Stimulated activated CD4-positive, alpha-beta T cell treated with anti-CD3 and anti-CD28 coated beads, Interleukin-15, amount 100 ng/mL, for 48 hours (primary cell): ENCODE results near the gene CAMK2D.

Experiments
- DNase-seq, 2 donors: peaks; one replicate each; pipeline ENCODE4 v3.0.0-alpha.2; 2020; ENCODE audit warnings: low read depth in 2 of 2

CAMK2D gene

GRCh38 chr4:113440371-113440770 is 321.2 kb downstream of the CAMK2D start:
- DNase-seq, result no peak

- no peak for DNase-seq
Observed at GRCh38 chr4:113438596-113438995, 322.9 kb downstream of the CAMK2D start.

GRCh38 chr4:113437129-113437528 is 324.4 kb downstream of the CAMK2D start:
- DNase-seq, result no peak

- DNase-seq, result no peak
Observed at GRCh38 chr4:113436360-113436759, 325.2 kb downstream of the CAMK2D start.

- no peak for DNase-seq
Observed at GRCh38 chr4:113435893-113436292, 325.6 kb downstream of the CAMK2D start.

- DNase-seq, result no peak
Observed at GRCh38 chr4:113434247-113434587, 327.3 kb downstream of the CAMK2D start.

GRCh38 chr4:113433536-113434246 is 327.8 kb downstream of the CAMK2D start:
- DNase-seq, result no peak

GRCh38 chr4:113433116-113433515 is 328.4 kb downstream of the CAMK2D start:
- no peak for DNase-seq

- DNase-seq, result no peak
Observed at GRCh38 chr4:113423631-113424030, 337.9 kb downstream of the CAMK2D start.

- DNase-seq, result no peak
Observed at GRCh38 chr4:113420938-113421337, 340.6 kb downstream of the CAMK2D start.

- no peak for DNase-seq
Observed at GRCh38 chr4:113419631-113420030, 341.9 kb downstream of the CAMK2D start.

- DNase-seq, result no peak
Observed at GRCh38 chr4:113411496-113411938, 350.0 kb downstream of the CAMK2D start.

GRCh38 chr4:113410686-113411085 is 350.9 kb downstream of the CAMK2D start:
- no peak for DNase-seq

- no peak for DNase-seq
Observed at GRCh38 chr4:113409181-113409580, 352.4 kb downstream of the CAMK2D start.

- no peak for DNase-seq
Observed at GRCh38 chr4:113407409-113407808, 354.1 kb downstream of the CAMK2D start.

- no peak for DNase-seq
Observed at GRCh38 chr4:113406723-113407016, 354.9 kb downstream of the CAMK2D start.

GRCh38 chr4:113405874-113406722 is 355.4 kb downstream of the CAMK2D start:
- no peak for DNase-seq

GRCh38 chr4:113404841-113405240 is 356.7 kb downstream of the CAMK2D start:
- no peak for DNase-seq

GRCh38 chr4:113404167-113404571 is 357.4 kb downstream of the CAMK2D start:
- no peak for DNase-seq
